GM08714 (cell line): ENCODE results near the gene NFYC.

Source experiments
- H3K4me3 ChIP-seq: fragments of 200-500 bp; sonication (Bioruptor generic); 2 replicates; pipeline ENCODE4 v1.5.1; 2014; ENCODE audit warnings: mild to moderate bottlenecking, low read length, inconsistent platforms
- ZNF274 ChIP-seq: IDR thresholded peaks from 2 replicates; pipeline ENCODE4 v1.6.1; 2012; ENCODE audit warnings: mild to moderate bottlenecking, low read depth, low read length

NFYC gene

DNA sequence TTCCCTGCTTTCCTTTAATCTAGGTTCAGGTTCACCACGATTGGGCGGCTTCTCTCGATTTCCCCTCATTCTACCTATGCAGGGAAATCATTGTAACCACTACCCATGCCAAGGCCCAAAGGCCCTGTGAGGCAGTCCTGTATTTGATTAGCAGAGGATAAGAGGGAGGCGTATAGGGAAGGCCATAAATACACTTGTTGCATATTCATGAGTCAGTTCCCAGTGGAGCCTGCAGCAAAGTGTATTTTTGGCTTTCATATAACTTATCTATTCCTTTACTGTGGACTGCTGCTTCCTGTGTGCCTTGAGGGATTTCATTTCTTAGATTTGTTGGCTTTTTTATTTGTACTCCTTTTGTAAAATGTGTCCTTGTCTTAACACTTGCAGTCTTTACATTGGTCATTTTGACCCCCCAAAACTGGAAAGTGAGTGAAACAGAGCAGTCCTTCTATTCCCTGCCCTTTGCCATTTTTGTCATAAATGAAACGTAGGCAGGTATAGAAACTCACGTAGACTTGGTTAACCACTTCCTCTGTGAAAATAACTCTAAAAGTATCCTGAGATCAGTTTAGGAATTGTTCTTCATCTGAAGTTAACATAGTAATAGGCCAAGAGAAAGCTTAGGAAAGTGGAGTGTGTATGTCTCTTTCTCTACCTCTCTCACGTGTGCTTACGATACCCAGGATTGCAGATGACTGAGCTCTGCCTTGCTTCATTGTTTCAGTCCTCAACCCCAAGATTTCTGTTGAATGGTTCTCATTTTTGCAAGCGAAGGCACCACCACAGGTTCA lies 72.4 kb downstream of the NFYC start:
- peak overlapping the region; percentile 36; the same call in 1 of the 2 replicates for H3K4me3 ChIP-seq
- TF ChIP-seq ZNF274, result no peak

- no peak overlapping the region for H3K4me3 ChIP-seq
Observed at GRCh38 chr1:40764981-40765380, 73.5 kb downstream of the NFYC start.

GRCh38 chr1:40766017-40766416 lies 74.5 kb downstream of the NFYC start:
- no peak overlapping the region for H3K4me3 ChIP-seq
- TF ChIP-seq ZNF274, result no peak

More at GRCh38 chr1:40764981-40765380, 73.5 kb downstream of the NFYC start:
- no peak for TF ChIP-seq ZNF274

GRCh38 chr1:40766560-40766959 lies 75.1 kb downstream of the NFYC start:
- no peak for TF ChIP-seq ZNF274
- no peak overlapping the region for H3K4me3 ChIP-seq

DNA sequence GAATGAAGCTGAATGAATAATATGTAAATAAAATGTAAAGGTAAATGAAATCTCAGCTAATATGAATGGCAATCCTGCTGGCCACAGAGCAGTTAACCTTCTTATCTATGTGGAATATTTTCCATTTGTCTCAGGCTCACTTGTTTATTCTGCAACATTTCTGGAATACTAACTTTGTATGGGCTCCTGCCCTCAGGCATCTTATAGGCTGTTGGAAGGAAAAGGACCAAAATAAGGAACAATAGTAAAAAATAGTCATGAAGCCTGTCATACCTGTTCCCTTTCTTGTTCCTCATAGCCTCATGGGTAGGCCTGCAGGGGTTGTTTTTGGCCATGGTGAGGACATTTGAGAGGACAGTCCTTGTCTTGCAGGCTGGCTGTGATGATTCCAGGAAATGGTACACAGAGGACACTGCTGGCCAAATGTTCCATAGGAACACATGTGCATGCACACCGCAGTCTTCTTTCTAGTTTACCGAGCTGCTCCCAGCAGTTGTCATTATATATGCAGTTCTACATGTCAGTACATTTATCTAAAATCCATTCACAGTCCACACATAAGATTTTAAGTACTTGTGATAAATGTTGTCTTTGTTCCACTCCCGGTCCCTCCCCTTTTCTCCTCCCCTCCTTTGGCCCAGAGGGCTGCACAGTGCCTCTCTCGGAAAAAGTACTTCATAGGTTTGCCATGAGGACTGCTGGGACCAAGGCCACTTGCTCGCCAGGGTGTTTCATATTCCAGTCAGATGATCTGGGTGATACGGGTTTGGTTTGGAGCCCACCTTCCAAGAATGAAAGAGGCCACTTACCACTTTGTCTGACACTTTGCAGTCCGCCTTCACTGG lies 76.9 kb downstream of the NFYC start:
- H3K4me3 ChIP-seq, result no peak overlapping the region
- no peak for TF ChIP-seq ZNF274

DNA sequence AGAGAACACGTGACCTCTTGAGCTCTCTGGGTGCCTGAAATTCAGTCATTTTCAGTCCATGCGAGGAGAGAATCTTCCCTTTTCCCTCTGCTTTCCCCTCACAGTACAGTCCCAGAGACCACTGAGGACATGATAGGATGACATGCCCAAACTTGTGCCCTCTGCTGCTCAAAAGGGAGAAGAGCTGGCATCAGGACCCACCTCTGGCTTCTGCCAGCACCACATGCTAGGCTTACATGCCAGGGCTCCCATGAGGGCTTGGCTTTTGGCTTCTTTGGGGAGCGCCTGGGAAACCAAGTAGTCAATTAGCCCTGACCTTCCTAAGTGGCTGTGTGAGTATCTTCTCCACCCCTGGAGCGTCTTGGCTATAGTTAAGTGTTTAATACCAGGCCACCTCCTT lies 78.3 kb downstream of the NFYC start:
- no peak for TF ChIP-seq ZNF274
- no peak overlapping the region for H3K4me3 ChIP-seq

- TF ChIP-seq ZNF274, result no peak
- no peak overlapping the region for H3K4me3 ChIP-seq
Observed at GRCh38 chr1:40770296-40771070, 79.0 kb downstream of the NFYC start.

DNA sequence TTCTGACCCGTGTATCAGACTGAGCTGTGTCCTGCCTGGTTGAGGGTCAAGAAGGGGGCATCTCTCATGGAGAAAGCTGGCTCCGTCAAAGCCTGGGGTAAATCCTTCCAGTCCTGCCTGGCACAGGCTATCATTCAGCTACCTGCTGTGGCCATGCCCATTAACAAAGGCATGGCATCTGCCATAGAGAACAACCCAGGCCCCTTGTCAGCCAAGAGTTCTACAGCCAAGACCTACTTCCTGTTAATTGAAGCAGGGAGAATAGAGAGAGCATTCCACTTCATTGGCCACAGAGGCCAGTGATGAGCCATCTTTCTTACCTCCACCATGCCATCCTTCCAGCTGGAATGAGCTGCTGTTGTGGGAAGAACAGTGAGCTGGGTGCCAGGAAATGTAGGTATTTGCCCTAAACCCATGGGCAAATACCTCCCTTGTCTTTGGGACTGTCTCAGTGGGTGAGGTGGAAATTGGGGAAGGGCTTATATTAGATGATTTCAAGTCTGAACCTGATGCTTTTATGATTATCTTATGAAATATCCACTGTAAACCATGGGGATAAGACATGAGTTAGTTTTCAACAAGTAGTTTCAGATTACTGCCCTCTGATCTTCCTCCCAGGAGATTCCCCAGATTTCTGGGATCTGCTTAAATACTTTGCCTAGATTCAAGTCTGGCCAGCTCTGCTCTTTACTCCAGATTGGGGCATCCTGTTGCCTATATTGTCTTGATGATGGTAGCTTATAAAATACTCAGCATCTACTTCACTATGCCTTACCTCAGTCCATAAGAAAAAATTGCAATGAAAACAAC lies 80.8 kb downstream of the NFYC start:
- H3K4me3 ChIP-seq, result no peak overlapping the region
- TF ChIP-seq ZNF274, result no peak

GRCh38 chr1:40773748-40774265 lies 82.3 kb downstream of the NFYC start:
- TF ChIP-seq ZNF274, result no peak
- H3K4me3 ChIP-seq, result no peak overlapping the region

DNA sequence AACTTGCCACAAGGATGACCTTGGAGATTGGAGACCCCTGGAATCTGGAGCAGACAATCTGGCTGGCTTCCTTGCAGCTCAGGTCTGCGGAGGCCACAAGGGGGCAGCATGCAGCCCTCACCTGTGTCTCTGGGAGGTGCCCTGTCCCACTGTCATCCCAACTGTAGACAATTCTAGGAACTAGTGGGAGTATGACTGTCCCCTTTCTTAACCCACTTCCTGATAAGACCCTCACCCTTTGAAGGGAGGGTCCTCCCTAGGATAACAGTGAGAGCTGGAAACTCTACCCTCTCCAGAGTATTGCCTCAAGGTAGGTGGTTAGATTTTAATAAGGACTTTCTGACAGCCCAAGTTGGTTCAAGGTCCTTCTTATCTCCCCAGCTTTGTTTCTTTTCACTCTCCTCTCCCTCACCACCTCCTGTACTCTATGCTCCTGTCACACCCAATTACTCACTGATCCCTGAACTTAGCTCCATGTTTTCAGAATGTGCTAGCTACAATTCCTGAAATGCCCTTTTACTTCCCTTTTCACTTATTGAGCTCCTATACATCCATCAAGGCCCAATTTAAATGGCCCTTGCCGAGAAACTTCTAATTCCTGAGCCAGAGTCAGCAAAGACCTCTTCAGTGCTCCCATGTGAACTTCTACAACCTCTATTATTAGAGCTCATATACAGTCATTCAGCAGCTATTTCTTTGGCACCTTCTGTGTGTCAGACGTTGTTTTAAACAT lies 82.9 kb downstream of the NFYC start:
- no peak for TF ChIP-seq ZNF274
- no peak overlapping the region for H3K4me3 ChIP-seq

DNA sequence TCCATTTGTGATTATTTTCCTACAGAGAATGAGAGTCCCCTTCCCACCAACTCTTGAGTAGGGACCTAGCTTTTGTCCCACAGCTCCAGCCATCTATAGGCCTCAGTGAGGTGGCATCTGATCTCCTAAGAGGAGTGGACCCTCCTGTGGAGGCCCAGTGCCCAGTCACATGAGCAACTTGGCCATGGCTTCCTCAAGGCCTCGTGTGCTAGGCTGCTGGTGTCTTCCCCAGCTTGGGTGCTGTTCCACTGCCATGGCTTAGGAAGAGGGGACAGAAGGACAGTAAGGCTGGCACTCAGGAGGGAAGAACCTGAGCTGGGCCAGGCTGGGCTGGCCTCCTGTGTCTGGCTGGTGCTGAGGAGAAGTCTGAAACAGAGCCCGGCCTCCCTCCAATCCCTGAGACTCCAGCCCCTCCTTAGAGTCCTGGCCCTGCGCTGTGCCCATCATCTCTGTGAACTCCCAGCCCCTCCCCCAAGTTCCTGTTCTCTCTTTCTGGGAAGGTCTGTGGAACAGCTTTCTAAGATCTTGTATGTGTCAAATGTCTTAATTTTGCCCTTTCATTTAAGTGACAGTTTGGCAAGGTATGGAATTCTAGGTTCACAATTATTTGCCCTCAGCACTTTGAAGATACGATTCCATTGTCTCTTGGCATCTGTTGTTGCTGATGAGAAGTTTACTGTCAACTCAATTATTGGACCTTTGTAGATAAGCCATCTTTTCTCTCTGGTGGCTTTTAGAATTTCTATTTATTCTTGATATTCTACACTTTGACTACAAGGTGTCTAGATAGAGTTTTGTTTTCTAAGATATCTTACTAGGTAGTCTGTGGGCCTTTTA lies 85.0 kb downstream of the NFYC start:
- no peak for TF ChIP-seq ZNF274
- no peak overlapping the region for H3K4me3 ChIP-seq
